GM23338 (cell line): ENCODE measurements around the gene RBAK.

Experiments used
- CREB1 ChIP-seq: fragments of 250-450 bp; sonication (Bioruptor Pico); IDR thresholded peaks from 2 replicates; pipeline ENCODE4 v1.5.0; 2020; ENCODE audit warnings: low read depth, mild to moderate bottlenecking, moderate library complexity
- CTCF ChIP-seq, 2 experiments: fragments of 200-600 bp in 1 of 2; sonication (generic) in 1 of 2; conservative IDR thresholded peaks; 2 replicates each; pipeline versions ENCODE4 v1.5.1 to v1.6.1; 2016 to 2017; ENCODE audit warnings: antibody characterized with exemption in 2 of 2, low read depth in 2 of 2, mild to moderate bottlenecking in 2 of 2, moderate library complexity in 1 of 2
- ETS1 ChIP-seq: IDR thresholded peaks from 2 replicates; pipeline ENCODE4 v1.6.1; 2016; ENCODE audit warnings: antibody characterized with exemption
- EZH2 ChIP-seq: fragments of 200-600 bp; sonication (generic); IDR thresholded peaks from one replicate; pipeline ENCODE4 v1.8.0; 2017; ENCODE audit warnings: antibody characterized with exemption, mild to moderate bottlenecking, low read depth; ENCODE audit not compliant: unreplicated experiment
- EZH2phosphoT487 ChIP-seq: fragments of 200-600 bp; sonication (generic); IDR thresholded peaks from one replicate; pipeline ENCODE4 v1.8.1; 2018; ENCODE audit warnings: antibody characterized with exemption; ENCODE audit not compliant: unreplicated experiment
- JUNB ChIP-seq: IDR thresholded peaks from one replicate; pipeline ENCODE4 v1.6.1; 2016; ENCODE audit warnings: antibody characterized with exemption; ENCODE audit not compliant: unreplicated experiment
- POLR2AphosphoS5 ChIP-seq: IDR thresholded peaks from 2 replicates; pipeline ENCODE4 v1.6.1; 2016; ENCODE audit warnings: antibody characterized with exemption, low read depth
- REST ChIP-seq: IDR thresholded peaks from one replicate; pipeline ENCODE4 v1.6.1; 2018; ENCODE audit warnings: antibody characterized with exemption; ENCODE audit not compliant: unreplicated experiment
- STAT1 ChIP-seq: IDR thresholded peaks from one replicate; pipeline ENCODE4 v1.6.1; 2016; ENCODE audit warnings: antibody characterized with exemption; ENCODE audit not compliant: unreplicated experiment
- ZNF331 ChIP-seq: fragments of 250-450 bp; sonication (Bioruptor Pico); IDR thresholded peaks from 2 replicates; pipeline ENCODE4 v1.5.0; 2020; ENCODE audit warnings: low read depth, mild to moderate bottlenecking, moderate library complexity

- TF ChIP-seq CTCF (conservative IDR thresholded peaks at IDR 0.05; ENCODE audit: low read depth in 2 of 2) (no peak), POLR2AphosphoS5 (no peak), EZH2phosphoT487 (no peak), CREB1 (CRISPR knock-in tag) (no peak), STAT1 (no peak), REST (no peak), EZH2 (no peak), ZNF331 (CRISPR knock-in tag) (no peak), JUNB (no peak), ETS1 (no peak)
Measured at GRCh38 chr7:5116359-5116758, 70.7 kb downstream of the RBAK start.
